Upper lobe of left lung (tissue), 4 donors: Measurements from ENCODE around the gene ZCCHC7.

Source experiments
- CTCF ChIP-seq, 6 experiments: fragments of 450-650 bp in 4 of 6; fragments of 200-600 bp in 2 of 6; sonication (generic) in 2 of 6; IDR thresholded peaks; one replicate each; pipeline ENCODE4 v1.5.1; 2016 to 2019; ENCODE audit warnings: antibody characterized with exemption in 6 of 6
- POLR2A ChIP-seq, 4 donors: fragments of 450-650 bp; IDR thresholded peaks; one replicate each; pipeline ENCODE4 v1.5.1; 2016 to 2017; ENCODE audit warnings: antibody characterized with exemption in 4 of 4, mild to moderate bottlenecking in 2 of 4
- POLR2AphosphoS5 ChIP-seq, 2 donors: sonication (generic); formaldehyde crosslinking; IDR thresholded peaks; one replicate each; pipeline ENCODE4 v1.5.1; 2017; ENCODE audit warnings: antibody characterized with exemption in 2 of 2

- TF ChIP-seq POLR2AphosphoS5 (IDR thresholded peaks at IDR 0.05) (no peak), CTCF (IDR thresholded peaks at IDR 0.05) (no peak), POLR2A (IDR thresholded peaks at IDR 0.05) (no peak)
Measured at GRCh38 chr9:37264539-37264938, 144.2 kb downstream of the ZCCHC7 start.
